Muscle layer of colon (tissue), 2 donors: ENCODE measurements around the gene SLC9A6.

Experiments used
- H3K27ac ChIP-seq: one replicate; pipeline ENCODE4 v1.7.0; 2013; ENCODE audit warnings: low read depth, mild to moderate bottlenecking, low read length, moderate library complexity
- H3K27me3 ChIP-seq, 2 donors: one replicate each; pipeline ENCODE4 v1.7.0; 2013; ENCODE audit warnings: low read length in 2 of 2, mild to moderate bottlenecking in 2 of 2; ENCODE audit not compliant: insufficient read depth in 2 of 2, control insufficient read depth in 1 of 2
- H3K36me3 ChIP-seq: one replicate; pipeline ENCODE4 v1.7.0; 2013; ENCODE audit warnings: mild to moderate bottlenecking, low read length; ENCODE audit not compliant: insufficient read depth
- H3K4me1 ChIP-seq: one replicate; pipeline ENCODE4 v1.7.0; 2013; ENCODE audit warnings: mild to moderate bottlenecking, low read length; ENCODE audit not compliant: insufficient read depth
- H3K4me3 ChIP-seq, 2 donors: one replicate each; pipeline ENCODE4 v1.7.0; 2013; ENCODE audit warnings: low read length in 2 of 2, low read depth in 1 of 2, mild to moderate bottlenecking in 1 of 2, moderate library complexity in 1 of 2
- H3K9ac ChIP-seq: one replicate; pipeline ENCODE4 v1.7.0; 2013; ENCODE audit warnings: low read length
- H3K9me3 ChIP-seq: one replicate; pipeline ENCODE4 v1.7.0; 2013; ENCODE audit warnings: mild to moderate bottlenecking, low read length
- donor health status: abdominal sarcoma.
- donor health status: Adenocarcinoma of cecum.

Gene SLC9A6

GRCh38 chrX:136030303-136031191, 45.3 kb downstream of the SLC9A6 start:
- Histone ChIP-seq H3K4me3 (no peak overlapping the region), H3K27me3 (no peaks in the 10 kb centered on the region), H3K9ac (peak overlapping the region; percentile 5), H3K27ac (peak overlapping the region; percentile 54), H3K4me1 (peaks cover 24% of the 10 kb centered on the region), H3K9me3 (no peaks in the 10 kb centered on the region), H3K36me3 (no peaks in the 10 kb centered on the region)

- peak overlapping the region; percentile 54 for H3K27ac ChIP-seq
Measured at GRCh38 chrX:136031626-136032025, 46.4 kb downstream of the SLC9A6 start.

DNA sequence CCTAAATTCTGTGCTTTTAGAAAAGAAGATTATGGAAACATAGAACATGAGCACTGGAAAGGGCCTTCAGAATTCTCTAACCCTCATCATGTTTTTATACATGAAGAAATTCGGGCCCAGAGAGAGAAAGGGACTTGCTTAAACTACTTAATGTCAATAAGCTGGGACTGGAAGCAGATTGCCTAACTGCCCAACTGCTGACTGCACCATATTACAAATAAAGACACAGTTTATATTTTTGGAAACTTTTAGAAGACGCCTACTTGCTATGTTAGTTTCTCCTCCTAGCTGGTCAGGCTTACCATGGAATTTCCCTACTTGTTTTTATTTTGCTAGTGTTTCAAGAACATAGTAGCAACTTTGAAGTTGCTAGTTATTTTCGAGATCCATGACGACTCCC, 47.1 kb downstream of the SLC9A6 start:
- Histone ChIP-seq H3K9ac (no peak overlapping the region), H3K36me3 (no peaks in the 10 kb centered on the region), H3K27me3 (no peaks in the 10 kb centered on the region), H3K9me3 (no peaks in the 10 kb centered on the region), H3K27ac (no peak overlapping the region), H3K4me3 (no peak overlapping the region), H3K4me1 (peaks cover 24% of the 10 kb centered on the region)

More at GRCh38 chrX:136031626-136032025, 46.4 kb downstream of the SLC9A6 start:
- H3K4me1 ChIP-seq = peaks cover 24% of the 10 kb centered on the region
- H3K9ac ChIP-seq = no peak overlapping the region
- no peaks in the 10 kb centered on the region for H3K27me3 ChIP-seq
- no peaks in the 10 kb centered on the region for H3K36me3 ChIP-seq
- no peaks in the 10 kb centered on the region for H3K9me3 ChIP-seq
- H3K4me3 ChIP-seq = no peak overlapping the region

GRCh38 chrX:136034668-136035067, 49.4 kb downstream of the SLC9A6 start:
- no peak overlapping the region for H3K27ac ChIP-seq
- no peak overlapping the region for H3K4me3 ChIP-seq
- no peaks in the 10 kb centered on the region for H3K36me3 ChIP-seq
- peaks cover 24% of the 10 kb centered on the region for H3K4me1 ChIP-seq
- no peak overlapping the region for H3K9ac ChIP-seq
- no peaks in the 10 kb centered on the region for H3K9me3 ChIP-seq
- H3K27me3 ChIP-seq = no peaks in the 10 kb centered on the region

- Histone ChIP-seq H3K4me3 (no peak overlapping the region), H3K4me1 (peaks cover 16% of the 10 kb centered on the region), H3K36me3 (no peaks in the 10 kb centered on the region), H3K9ac (no peak overlapping the region), H3K9me3 (no peaks in the 10 kb centered on the region), H3K27ac (no peak overlapping the region), H3K27me3 (no peaks in the 10 kb centered on the region)
Measured at GRCh38 chrX:136035663-136036062, 50.4 kb downstream of the SLC9A6 start.

- no peaks in the 10 kb centered on the region for H3K9me3 ChIP-seq
- H3K4me3 ChIP-seq = no peak overlapping the region
- H3K27me3 ChIP-seq = no peaks in the 10 kb centered on the region
- H3K36me3 ChIP-seq = no peaks in the 10 kb centered on the region
- H3K27ac ChIP-seq = no peak overlapping the region
- no peak overlapping the region for H3K9ac ChIP-seq
- peaks cover 4% of the 10 kb centered on the region for H3K4me1 ChIP-seq
Measured at GRCh38 chrX:136039485-136039884, 54.2 kb downstream of the SLC9A6 start.

GRCh38 chrX:136039968-136040367, 54.7 kb downstream of the SLC9A6 start:
- Histone ChIP-seq H3K27me3 (no peaks in the 10 kb centered on the region), H3K27ac (no peak overlapping the region), H3K36me3 (no peaks in the 10 kb centered on the region), H3K4me1 (peaks cover 4% of the 10 kb centered on the region), H3K9me3 (no peaks in the 10 kb centered on the region), H3K9ac (no peak overlapping the region), H3K4me3 (no peak overlapping the region)

DNA sequence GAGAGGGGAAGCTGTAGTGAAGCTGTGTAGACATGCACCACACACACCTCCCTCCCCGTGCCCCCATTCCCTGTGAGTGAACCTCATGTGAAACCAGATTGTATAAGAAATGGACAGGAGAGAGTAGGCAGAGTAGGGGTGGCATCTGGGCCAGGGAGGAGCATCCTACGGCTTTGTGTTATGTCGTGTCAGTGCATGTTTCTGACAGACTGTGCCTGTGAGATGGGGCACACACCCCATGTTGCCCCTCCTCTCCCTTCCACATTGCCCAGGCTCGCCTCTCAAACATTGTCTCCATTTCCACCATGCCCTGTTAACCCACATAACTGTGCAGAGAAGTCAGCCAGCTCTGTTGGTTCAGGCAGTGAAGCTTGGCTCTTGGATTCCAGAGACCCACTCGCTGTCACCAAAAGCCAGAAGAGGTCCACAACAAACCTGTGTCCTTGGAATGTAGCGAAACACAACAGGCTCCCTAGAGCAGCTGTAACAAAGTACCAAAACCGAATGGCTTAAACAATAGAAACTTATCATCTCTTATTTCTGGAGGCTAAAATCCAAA, 56.1 kb downstream of the SLC9A6 start:
- H3K9ac ChIP-seq = no peak overlapping the region
- no peaks in the 10 kb centered on the region for H3K27me3 ChIP-seq
- H3K27ac ChIP-seq = no peak overlapping the region
- no peaks in the 10 kb centered on the region for H3K36me3 ChIP-seq
- H3K4me3 ChIP-seq = no peak overlapping the region
- no peaks in the 10 kb centered on the region for H3K9me3 ChIP-seq
- no peaks in the 10 kb centered on the region for H3K4me1 ChIP-seq

DNA sequence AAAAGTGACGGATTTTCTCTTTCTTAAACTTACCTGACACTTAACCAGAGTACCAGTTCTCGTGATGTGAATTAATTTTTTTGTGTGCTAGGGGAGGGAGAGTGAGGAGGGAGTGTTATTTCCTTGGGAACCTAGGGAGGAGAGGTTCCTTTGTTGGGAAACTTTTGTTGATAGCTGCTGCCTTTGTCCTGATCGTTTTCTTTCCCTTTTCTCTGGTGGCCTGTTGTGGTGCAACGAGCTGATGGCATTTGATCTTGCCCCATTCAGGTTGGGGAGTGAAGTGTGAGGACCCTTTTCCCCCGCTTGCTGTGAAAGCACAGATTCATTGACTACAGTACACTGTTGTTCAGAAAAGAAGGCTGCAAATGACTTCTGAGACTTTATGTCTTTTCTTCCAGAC, 59.8 kb downstream of the SLC9A6 start:
- Histone ChIP-seq H3K4me1 (peaks cover 13% of the 10 kb centered on the region), H3K27me3 (no peaks in the 10 kb centered on the region), H3K36me3 (no peaks in the 10 kb centered on the region), H3K4me3 (no peak overlapping the region), H3K9ac (no peak overlapping the region), H3K9me3 (no peaks in the 10 kb centered on the region), H3K27ac (no peak overlapping the region)

- H3K4me3 ChIP-seq = no peak overlapping the region
- H3K36me3 ChIP-seq = no peaks in the 10 kb centered on the region
- H3K9ac ChIP-seq = no peak overlapping the region
- H3K27ac ChIP-seq = peak overlapping the region; percentile 34
- H3K27me3 ChIP-seq = no peaks in the 10 kb centered on the region
- peaks cover 13% of the 10 kb centered on the region for H3K4me1 ChIP-seq
- H3K9me3 ChIP-seq = no peaks in the 10 kb centered on the region
Measured at GRCh38 chrX:136046295-136047015, 61.2 kb downstream of the SLC9A6 start.

DNA sequence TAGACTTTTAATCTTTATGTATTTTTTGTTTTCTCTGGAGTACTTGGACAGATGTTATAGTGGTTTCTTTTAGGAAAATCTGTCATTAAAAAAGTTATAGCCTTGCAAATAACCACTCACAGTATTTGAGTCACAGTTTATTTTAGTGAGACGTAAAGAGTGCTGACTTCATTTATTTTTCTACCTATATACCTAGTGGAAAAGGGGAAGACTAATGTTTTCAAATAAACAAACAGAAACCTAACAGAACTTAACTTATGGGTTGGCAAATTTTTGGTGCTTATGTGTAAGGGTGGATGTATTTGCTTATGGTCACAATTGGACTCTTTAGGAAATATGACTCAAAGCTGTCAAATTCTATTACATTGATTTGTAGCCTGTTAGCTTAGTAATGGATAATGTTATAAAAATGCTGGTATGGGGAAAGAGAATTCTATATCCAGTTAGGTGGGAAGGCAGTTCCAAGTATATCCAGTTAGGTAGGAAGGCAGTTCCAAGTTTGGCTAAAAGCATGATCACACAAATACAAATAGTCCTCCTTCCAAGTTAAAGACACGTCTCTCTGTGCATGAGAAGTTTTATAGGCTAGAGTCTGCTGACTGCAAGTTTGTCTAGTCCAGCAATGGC, 61.9 kb downstream of the SLC9A6 start:
- peak overlapping the region; percentile 34 for H3K27ac ChIP-seq

More for the DNA sequence above, 61.9 kb downstream of the SLC9A6 start:
- Histone ChIP-seq H3K4me1 (peaks cover 13% of the 10 kb centered on the region), H3K36me3 (no peaks in the 10 kb centered on the region), H3K27me3 (no peaks in the 10 kb centered on the region), H3K9ac (no peak overlapping the region), H3K9me3 (no peaks in the 10 kb centered on the region), H3K4me3 (no peak overlapping the region)
